ENCODE data around the gene PTPRD. TPM values are rescaled to one million over a fixed set of nuclear protein-coding genes. Genes with fewer than 3 reads are reported as not detected.

The PTPRD gene
- total RNA-seq, 1 donor from 2014 or later, result 5.7 TPM

GRCh38 chr9:9117866-9118265, 1494.9 kb downstream of the PTPRD start:
- Mint-ChIP-seq H3K4me3 (ENCODE audit: unreplicated experiment) (no peak overlapping the region), H3K4me1 (ENCODE audit: low read depth) (no peaks in the 10 kb centered on the region), H3K27ac (ENCODE audit: unreplicated experiment) (no peak overlapping the region), H3K9me3 (ENCODE audit: low read depth) (no peaks in the 10 kb centered on the region), H3K27me3 (ENCODE audit: low read depth) (peaks cover 2% of the 10 kb centered on the region), H3K36me3 (ENCODE audit: low read depth) (no peaks in the 10 kb centered on the region)
- no peak for TF ChIP-seq CTCF (IDR thresholded peaks at IDR 0.05)
- DNase-seq (ENCODE audit: low spot score), result no peak

GRCh38 chr9:9112001-9112720, 1500.6 kb downstream of the PTPRD start:
- no peak overlapping the region for H3K4me3 Mint-ChIP-seq (ENCODE audit: unreplicated experiment)
- H3K36me3 Mint-ChIP-seq (ENCODE audit: low read depth), result no peaks in the 10 kb centered on the region
- no peak for DNase-seq (ENCODE audit: low spot score)
- no peaks in the 10 kb centered on the region for H3K9me3 Mint-ChIP-seq (ENCODE audit: low read depth)
- peaks cover 5% of the 10 kb centered on the region for H3K27me3 Mint-ChIP-seq (ENCODE audit: low read depth)
- TF ChIP-seq CTCF (IDR thresholded peaks at IDR 0.05), result no peak
- H3K27ac Mint-ChIP-seq (ENCODE audit: unreplicated experiment), result no peak overlapping the region
- H3K4me1 Mint-ChIP-seq (ENCODE audit: low read depth), result no peaks in the 10 kb centered on the region

- TF ChIP-seq CTCF (IDR thresholded peaks at IDR 0.05), result no peak
- H3K27ac Mint-ChIP-seq (ENCODE audit: unreplicated experiment), result no peak overlapping the region
Observed at GRCh38 chr9:9108641-9109040, 1504.2 kb downstream of the PTPRD start.

GRCh38 chr9:9102295-9102694, 1510.5 kb downstream of the PTPRD start:
- H3K4me1 Mint-ChIP-seq (ENCODE audit: low read depth), result no peaks in the 10 kb centered on the region
- no peak for TF ChIP-seq CTCF (IDR thresholded peaks at IDR 0.05)
- H3K4me3 Mint-ChIP-seq (ENCODE audit: unreplicated experiment), result no peak overlapping the region
- no peaks in the 10 kb centered on the region for H3K36me3 Mint-ChIP-seq (ENCODE audit: low read depth)
- H3K9me3 Mint-ChIP-seq (ENCODE audit: low read depth), result no peaks in the 10 kb centered on the region
- peaks cover 2% of the 10 kb centered on the region for H3K27me3 Mint-ChIP-seq (ENCODE audit: low read depth)
- no peak overlapping the region for H3K27ac Mint-ChIP-seq (ENCODE audit: unreplicated experiment)
- no peak for DNase-seq (ENCODE audit: low spot score)

More at GRCh38 chr9:9108641-9109040, 1504.2 kb downstream of the PTPRD start:
- Mint-ChIP-seq H3K27me3 (ENCODE audit: low read depth) (peaks cover 3% of the 10 kb centered on the region), H3K36me3 (ENCODE audit: low read depth) (no peaks in the 10 kb centered on the region), H3K4me3 (ENCODE audit: unreplicated experiment) (no peak overlapping the region), H3K4me1 (ENCODE audit: low read depth) (no peaks in the 10 kb centered on the region), H3K9me3 (ENCODE audit: low read depth) (no peaks in the 10 kb centered on the region)
- DNase-seq (ENCODE audit: low spot score), result no peak

GRCh38 chr9:9100070-9100469, 1512.7 kb downstream of the PTPRD start:
- H3K27ac Mint-ChIP-seq (ENCODE audit: unreplicated experiment), result no peak overlapping the region
- H3K4me3 Mint-ChIP-seq (ENCODE audit: unreplicated experiment), result no peak overlapping the region
- no peak for TF ChIP-seq CTCF (IDR thresholded peaks at IDR 0.05)
- no peak for DNase-seq (ENCODE audit: low spot score)
- H3K27me3 Mint-ChIP-seq (ENCODE audit: low read depth), result peaks cover 2% of the 10 kb centered on the region
- no peaks in the 10 kb centered on the region for H3K4me1 Mint-ChIP-seq (ENCODE audit: low read depth)
- H3K9me3 Mint-ChIP-seq (ENCODE audit: low read depth), result peaks cover 10% of the 10 kb centered on the region
- no peaks in the 10 kb centered on the region for H3K36me3 Mint-ChIP-seq (ENCODE audit: low read depth)

All from chondrocyte (in vitro differentiated cells).